GM12878 (cell line): ENCODE data around the gene CAMK2B. TPM values are rescaled to one million over a fixed set of nuclear protein-coding genes. Genes with fewer than 3 reads are reported as not detected.

Source experiments
- ASH2L ChIP-seq: fragments of 300-600, 200-600 bp; sonication (generic); IDR thresholded peaks from 2 replicates; pipeline ENCODE4 v1.6.1; 2017; ENCODE audit warnings: low read depth, mild to moderate bottlenecking, borderline replicate concordance
- BCL11A ChIP-seq: IDR thresholded peaks from 2 replicates; pipeline ENCODE4 v1.6.1; 2011; ENCODE audit warnings: low read depth, low read length
- KLF5 ChIP-seq: fragments of 450-650 bp; IDR thresholded peaks from 2 replicates; pipeline ENCODE4 v1.6.1; 2014; ENCODE audit warnings: mild to moderate bottlenecking; ENCODE audit not compliant: partially characterized antibody
- PML ChIP-seq: IDR thresholded peaks from 2 replicates; pipeline ENCODE4 v1.6.1; 2012; ENCODE audit warnings: low read length, inconsistent platforms
- polyA plus RNA-seq, 11 experiments: library from polyadenylated mRNA; depleted of rRNA in 4 of 11; unstranded in 6 of 11; stranded (reverse) in 5 of 11; fragments of >200 nt; fragmentation: Nextera tagmentation in 4 of 11; fragmentation: Illumina TruSeq in 1 of 11; extraction: Ambion mirVana in 4 of 11; extraction: Trizol in 1 of 11; gene quantifications; 1 replicate in 1 of 11; 2 replicates in 10 of 11; pipeline versions ENCODE4 v1.2.1 to v1.2.3, GENCODE V29; 2011 to 2016; ENCODE audit warnings: inconsistent platforms in 2 of 11, missing spikeins in 2 of 11, low read depth in 1 of 11
- total RNA-seq, 4 experiments: library from RNA; depleted of rRNA in 3 of 4; stranded (reverse); fragments of >200 nt in 3 of 4; fragmentation: Illumina TruSeq in 1 of 4; extraction: Trizol in 1 of 4; gene quantifications; 2 replicates each; pipeline versions ENCODE4 v1.2.1 to v1.2.3, GENCODE V29; 2013 to 2021
- TF ChIP-seq, protein P1 (sequence below): IDR thresholded peaks from 2 replicates; pipeline ENCODE4 v1.6.1; 2012; ENCODE audit warnings: mild to moderate bottlenecking, low read depth, low read length
- TF ChIP-seq, protein P2 (sequence below): fragments of 450-650 bp; IDR thresholded peaks from 2 replicates; pipeline ENCODE4 v1.6.1; 2017; ENCODE audit warnings: mild to moderate bottlenecking, moderate library complexity
- TF ChIP-seq, protein P3 (sequence below): fragments of 450-650 bp; IDR thresholded peaks from 2 replicates; pipeline ENCODE4 v1.6.1; 2017; ENCODE audit warnings: antibody characterized with exemption, mild to moderate bottlenecking, moderate library complexity

The CAMK2B gene
- total and polyA plus RNA-seq, 10 of the 15 experiments (the other 5 are each of a cell fraction or from before 2014, with no cell fraction given) = 0.06 to 0.23 (median 0.11) TPM; not detected in 5

DNA sequence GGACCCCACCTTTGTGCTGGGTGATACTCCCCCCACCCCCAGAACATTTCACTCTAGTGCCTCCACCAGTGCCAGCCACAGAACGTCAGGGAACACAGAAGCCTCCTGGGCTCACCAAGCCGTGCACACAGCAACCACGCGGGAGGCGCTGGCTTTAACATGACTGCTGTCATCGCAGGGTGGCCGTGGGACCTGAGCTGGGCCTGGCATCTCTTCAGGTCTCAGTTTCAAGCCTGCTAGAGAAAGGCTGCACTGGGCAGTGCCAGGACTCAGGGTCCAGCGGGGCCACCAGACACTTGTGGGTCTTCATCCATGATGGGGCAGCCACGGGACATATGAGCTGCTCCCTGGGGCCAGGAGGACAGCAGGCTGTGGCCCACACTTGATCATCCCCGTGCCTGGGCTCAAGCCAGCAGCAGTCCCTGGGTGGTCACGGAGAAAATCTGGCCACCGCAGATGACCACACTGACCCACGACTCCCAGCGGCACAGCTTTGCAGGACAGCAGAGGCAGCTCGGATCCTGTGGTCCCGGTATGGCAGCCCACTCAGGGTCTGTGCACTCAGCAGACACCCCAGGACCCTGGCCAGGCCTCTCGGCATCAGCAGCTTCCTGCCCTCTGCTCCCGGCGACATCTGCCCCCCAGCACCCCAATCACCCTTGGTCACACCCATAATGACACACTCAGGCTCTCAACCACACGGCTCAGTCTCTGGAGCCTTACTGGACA is 44.2 kb downstream of the CAMK2B start (continued):
- TF ChIP-seq, protein P1, sequence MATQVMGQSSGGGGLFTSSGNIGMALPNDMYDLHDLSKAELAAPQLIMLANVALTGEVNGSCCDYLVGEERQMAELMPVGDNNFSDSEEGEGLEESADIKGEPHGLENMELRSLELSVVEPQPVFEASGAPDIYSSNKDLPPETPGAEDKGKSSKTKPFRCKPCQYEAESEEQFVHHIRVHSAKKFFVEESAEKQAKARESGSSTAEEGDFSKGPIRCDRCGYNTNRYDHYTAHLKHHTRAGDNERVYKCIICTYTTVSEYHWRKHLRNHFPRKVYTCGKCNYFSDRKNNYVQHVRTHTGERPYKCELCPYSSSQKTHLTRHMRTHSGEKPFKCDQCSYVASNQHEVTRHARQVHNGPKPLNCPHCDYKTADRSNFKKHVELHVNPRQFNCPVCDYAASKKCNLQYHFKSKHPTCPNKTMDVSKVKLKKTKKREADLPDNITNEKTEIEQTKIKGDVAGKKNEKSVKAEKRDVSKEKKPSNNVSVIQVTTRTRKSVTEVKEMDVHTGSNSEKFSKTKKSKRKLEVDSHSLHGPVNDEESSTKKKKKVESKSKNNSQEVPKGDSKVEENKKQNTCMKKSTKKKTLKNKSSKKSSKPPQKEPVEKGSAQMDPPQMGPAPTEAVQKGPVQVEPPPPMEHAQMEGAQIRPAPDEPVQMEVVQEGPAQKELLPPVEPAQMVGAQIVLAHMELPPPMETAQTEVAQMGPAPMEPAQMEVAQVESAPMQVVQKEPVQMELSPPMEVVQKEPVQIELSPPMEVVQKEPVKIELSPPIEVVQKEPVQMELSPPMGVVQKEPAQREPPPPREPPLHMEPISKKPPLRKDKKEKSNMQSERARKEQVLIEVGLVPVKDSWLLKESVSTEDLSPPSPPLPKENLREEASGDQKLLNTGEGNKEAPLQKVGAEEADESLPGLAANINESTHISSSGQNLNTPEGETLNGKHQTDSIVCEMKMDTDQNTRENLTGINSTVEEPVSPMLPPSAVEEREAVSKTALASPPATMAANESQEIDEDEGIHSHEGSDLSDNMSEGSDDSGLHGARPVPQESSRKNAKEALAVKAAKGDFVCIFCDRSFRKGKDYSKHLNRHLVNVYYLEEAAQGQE = no peak
- TF ChIP-seq, protein P2, sequence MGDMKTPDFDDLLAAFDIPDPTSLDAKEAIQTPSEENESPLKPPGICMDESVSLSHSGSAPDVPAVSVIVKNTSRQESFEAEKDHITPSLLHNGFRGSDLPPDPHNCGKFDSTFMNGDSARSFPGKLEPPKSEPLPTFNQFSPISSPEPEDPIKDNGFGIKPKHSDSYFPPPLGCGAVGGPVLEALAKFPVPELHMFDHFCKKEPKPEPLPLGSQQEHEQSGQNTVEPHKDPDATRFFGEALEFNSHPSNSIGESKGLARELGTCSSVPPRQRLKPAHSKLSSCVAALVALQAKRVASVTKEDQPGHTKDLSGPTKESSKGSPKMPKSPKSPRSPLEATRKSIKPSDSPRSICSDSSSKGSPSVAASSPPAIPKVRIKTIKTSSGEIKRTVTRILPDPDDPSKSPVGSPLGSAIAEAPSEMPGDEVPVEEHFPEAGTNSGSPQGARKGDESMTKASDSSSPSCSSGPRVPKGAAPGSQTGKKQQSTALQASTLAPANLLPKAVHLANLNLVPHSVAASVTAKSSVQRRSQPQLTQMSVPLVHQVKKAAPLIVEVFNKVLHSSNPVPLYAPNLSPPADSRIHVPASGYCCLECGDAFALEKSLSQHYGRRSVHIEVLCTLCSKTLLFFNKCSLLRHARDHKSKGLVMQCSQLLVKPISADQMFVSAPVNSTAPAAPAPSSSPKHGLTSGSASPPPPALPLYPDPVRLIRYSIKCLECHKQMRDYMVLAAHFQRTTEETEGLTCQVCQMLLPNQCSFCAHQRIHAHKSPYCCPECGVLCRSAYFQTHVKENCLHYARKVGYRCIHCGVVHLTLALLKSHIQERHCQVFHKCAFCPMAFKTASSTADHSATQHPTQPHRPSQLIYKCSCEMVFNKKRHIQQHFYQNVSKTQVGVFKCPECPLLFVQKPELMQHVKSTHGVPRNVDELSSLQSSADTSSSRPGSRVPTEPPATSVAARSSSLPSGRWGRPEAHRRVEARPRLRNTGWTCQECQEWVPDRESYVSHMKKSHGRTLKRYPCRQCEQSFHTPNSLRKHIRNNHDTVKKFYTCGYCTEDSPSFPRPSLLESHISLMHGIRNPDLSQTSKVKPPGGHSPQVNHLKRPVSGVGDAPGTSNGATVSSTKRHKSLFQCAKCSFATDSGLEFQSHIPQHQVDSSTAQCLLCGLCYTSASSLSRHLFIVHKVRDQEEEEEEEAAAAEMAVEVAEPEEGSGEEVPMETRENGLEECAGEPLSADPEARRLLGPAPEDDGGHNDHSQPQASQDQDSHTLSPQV = no peak
- TF ChIP-seq PML = no peak
- no peak for TF ChIP-seq BCL11A
- no peak for TF ChIP-seq ASH2L
- no peak for TF ChIP-seq KLF5
- TF ChIP-seq, protein P3, sequence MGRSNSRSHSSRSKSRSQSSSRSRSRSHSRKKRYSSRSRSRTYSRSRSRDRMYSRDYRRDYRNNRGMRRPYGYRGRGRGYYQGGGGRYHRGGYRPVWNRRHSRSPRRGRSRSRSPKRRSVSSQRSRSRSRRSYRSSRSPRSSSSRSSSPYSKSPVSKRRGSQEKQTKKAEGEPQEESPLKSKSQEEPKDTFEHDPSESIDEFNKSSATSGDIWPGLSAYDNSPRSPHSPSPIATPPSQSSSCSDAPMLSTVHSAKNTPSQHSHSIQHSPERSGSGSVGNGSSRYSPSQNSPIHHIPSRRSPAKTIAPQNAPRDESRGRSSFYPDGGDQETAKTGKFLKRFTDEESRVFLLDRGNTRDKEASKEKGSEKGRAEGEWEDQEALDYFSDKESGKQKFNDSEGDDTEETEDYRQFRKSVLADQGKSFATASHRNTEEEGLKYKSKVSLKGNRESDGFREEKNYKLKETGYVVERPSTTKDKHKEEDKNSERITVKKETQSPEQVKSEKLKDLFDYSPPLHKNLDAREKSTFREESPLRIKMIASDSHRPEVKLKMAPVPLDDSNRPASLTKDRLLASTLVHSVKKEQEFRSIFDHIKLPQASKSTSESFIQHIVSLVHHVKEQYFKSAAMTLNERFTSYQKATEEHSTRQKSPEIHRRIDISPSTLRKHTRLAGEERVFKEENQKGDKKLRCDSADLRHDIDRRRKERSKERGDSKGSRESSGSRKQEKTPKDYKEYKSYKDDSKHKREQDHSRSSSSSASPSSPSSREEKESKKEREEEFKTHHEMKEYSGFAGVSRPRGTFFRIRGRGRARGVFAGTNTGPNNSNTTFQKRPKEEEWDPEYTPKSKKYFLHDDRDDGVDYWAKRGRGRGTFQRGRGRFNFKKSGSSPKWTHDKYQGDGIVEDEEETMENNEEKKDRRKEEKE = no peak
- TF ChIP-seq, all 136 proteins: peak for 0
